ENCODE results near the gene SPPL2A. TPM values are rescaled to one million over a fixed set of nuclear protein-coding genes. Genes with fewer than 3 reads are reported as not detected.
"Not testable (repeated sequence)": the region's sequence is repeated elsewhere in the genome, so short reads cannot be mapped to it uniquely, and the experiment has no call there.

SPPL2A gene
- total RNA-seq, 1 donor from 2014 or later, result 116 TPM

DNA sequence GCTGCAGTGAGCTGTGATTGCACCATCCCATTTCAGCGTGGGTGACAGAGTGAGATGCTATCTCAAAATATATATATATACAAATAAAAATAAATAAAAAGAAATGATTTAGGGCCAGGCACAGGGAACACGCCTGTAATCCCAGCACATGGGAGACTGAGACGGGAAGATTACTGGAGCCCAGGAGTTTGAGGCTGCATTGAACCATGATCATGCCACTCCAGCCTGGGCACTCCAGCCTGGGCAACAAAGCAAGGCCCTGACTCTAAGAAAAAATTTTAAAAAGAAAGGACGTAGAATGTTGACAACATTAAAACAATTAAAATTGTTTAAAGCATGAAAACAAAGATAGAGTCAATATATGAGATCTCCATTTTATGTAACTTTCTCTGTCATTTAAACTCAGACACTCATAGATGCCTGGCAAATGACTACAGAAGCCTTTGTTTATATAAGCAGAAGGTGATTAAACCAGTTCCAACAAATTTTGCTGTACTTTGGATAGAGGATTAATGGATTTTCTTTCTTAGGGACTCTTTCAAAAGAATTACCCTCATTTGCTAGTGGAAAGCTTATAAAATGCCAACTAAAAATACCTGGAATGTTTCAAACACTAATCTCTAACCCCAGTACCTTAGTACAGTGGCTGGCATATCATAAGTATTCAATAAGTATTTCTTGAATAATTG lies 68.3 kb downstream of the SPPL2A start:
- no peak for DNase-seq (ENCODE audit: low spot score)
- intact Hi-C loops (cut with DNase I), result no loop called here

DNA sequence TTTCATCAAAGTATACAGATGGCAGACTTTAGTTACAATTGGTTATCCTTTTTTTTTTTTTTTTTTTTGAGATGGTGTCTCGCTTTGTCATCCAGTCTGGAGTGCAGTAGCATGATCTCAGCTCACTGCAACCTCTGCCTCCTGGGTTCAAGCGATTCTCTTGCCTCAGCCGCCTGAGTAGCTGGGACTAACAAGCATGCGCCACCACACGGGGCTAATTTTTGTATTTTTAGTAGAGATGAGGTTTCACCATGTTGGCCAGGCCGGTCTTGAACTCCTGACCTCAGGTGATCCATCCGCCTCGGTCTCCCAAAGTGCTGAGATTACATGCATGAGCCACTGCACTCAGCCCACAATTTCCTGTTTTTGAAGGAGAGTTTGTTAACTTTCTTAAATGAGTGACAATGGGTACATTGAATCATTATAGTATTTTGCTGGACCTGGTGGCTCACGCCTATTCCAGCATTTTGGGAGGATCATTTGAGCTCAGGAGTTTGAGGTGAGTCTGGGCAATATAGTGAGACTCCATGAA lies 70.8 kb downstream of the SPPL2A start:
- DNase-seq (ENCODE audit: low spot score); intact Hi-C loops (cut with DNase I): not testable (repeated sequence)

DNA sequence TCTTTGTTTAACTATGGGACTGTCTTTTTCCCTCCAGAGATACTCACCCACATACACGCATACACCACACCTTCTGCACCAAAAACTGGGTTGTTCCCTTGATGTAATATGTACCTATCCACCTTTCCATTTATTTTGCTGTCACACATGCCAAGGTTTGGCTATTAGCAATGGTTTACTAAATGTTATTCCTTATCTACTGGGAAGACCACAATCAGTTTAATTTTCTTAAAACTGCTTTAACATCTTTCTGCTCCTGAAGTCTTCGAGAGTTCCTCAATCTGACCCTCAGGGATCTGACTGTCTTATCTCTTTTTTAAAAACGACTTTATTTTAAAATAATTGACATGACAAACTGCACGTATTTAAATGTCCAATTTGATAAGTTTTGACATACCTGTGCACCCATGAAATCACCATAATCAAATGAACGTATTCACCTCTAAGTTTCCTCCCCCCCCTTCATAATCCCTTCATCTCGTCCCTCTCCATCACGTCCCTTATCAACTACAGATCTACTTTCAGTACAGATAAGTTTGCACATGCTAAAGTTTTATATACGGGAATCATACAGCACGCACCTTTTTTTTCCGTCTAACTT lies 78.1 kb downstream of the SPPL2A start:
- DNase-seq (ENCODE audit: low spot score), result no peak
- intact Hi-C loops (cut with DNase I), result loop anchor here (5.0 kb wide), 1 partner anchor 220 kb away; the partner anchor contains the start of gene AP4E1

DNA sequence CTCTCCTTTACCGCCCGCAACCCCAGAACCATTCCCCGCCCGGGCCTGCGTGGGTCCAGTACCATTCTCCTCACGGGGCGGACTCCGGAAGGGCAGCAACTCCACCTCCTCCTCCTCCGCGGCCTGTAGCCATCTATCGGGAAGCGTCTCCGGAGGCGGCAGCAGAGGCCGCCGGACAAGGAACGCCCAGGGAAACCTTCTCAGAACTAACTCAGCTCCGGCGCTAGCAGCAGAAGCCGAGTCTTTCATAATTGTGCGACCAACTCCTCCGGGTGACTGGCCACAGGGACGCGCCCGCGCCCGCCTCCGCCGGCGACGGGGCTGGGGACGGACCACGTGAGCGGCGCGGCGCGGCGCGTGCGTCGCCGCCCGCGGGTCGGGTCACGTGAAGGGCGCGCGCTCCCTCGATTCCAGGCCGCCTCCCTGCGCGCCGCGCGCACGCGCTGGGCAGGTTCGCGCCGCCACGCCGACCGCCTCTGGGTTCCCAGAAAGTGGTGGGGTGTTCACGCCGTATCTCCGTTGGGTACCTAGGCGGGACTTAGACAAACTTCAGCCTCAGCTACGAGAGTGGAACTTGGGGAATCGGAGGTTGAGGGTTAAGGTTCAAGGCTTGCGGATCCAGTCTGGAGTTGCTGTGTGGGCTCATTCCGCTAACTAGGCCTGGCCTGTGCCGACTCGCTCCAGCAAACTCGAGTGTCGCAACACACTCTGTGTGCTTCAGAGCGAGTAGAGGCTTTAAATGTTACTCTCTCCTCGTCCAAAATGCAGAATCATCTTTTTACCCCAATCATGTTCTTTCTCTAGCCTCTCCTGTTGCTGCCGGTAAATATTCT lies 78.8 kb downstream of the SPPL2A start, which contains the start of gene TRPM7:
Gene TRPM7 (minus strand): TSS at position 329 of the 833 bp plus-strand sequence. CDS start 264 bp downstream, at position 65.
- intact Hi-C loops (cut with DNase I), result loop anchor here (1.0 to 5.0 kb wide), 2 partner anchors 79 to 221 kb away; partner anchors contain the start of genes AP4E1 and SPPL2A
- peak; percentile 95 for DNase-seq (ENCODE audit: low spot score)

DNA sequence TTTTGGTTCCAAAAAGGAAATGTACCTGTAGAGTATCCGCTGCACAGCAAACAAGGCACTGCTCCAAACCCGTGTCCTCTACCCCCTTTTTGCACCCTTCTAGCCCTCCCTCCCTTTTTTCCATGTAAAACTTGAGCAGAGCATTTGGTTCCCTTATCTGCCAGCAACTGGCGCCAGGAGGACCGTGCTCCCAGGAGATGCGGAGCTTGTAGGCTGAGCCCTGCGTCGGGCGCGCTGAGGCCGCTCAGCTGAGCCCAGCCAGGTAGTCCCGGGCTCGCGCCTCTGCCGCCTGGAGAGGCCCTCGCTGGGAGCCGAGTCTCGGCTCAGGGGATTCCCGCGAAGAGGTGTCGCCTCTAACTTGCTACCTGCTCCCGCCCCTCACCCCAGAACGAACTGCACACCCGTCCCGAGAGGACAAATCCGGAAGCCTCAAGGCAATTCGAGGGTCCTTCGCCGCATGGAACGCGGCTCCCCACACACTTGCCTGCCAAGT lies 79.5 kb downstream of the SPPL2A start:
- intact Hi-C loops (cut with DNase I), result loop anchor here (1.0 to 5.0 kb wide), 2 partner anchors 79 to 221 kb away; partner anchors contain the start of genes AP4E1 and SPPL2A
- peak; percentile 85 for DNase-seq (ENCODE audit: low spot score)

DNA sequence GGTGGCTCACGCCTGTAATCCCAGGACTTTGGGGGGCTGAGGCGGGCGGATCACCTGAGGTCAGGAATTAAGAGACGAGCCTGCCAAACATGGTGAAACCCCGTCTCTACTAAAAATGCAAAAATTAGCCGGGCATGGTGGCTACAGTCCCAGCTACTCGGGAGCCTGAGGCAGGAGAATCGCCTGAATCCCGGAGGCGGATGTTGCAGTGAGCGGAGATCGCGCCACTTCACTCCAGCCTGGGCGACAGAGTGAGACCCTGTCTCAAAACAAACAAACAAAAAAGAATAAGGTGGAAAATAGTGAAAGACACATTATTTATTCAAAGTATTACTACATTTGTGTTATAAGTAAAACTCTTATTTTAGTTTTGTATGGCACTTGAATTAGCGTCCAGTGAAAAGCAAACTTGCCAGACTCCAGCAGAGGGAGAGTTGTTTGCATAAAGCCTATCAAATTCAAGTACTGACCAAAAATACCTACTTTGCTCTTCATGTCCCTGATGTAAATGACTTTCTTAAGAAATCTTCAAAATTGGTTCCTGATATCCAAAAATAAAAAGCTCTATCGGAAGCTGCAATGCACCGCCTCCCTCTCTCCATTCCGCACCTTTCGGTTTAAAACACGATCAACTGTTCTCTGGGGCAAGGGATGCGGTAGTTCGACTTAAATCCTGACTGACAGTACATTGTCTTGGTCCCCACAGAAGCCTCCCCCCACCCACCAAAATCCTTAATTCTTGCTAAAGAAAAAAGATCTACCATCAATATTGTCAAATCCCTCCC lies 80.1 kb downstream of the SPPL2A start:
- intact Hi-C loops (cut with DNase I), result loop anchor here (5.0 kb wide), 1 partner anchor 222 kb away; the partner anchor contains the start of gene AP4E1
- DNase-seq (ENCODE audit: low spot score), result no peak

DNA sequence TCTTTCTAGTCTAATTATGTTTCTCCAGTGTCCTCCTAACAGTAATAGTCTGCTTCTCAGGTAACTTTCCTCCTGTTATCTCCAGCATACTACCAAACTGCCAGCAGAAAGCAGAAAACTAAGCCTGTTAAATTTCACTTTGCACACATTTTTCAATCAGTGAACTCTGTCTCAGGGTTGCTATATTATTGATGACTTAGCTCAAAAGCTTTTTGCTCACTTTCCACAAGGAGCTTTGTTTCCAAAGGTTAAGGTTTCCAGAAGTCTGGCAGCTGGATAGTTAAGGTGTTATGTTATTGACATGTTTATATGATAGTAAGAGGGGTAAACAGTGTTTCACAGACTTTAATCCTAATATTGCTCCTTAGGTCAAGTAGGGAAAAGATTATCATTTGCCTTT lies 84.0 kb downstream of the SPPL2A start:
- intact Hi-C loops (cut with DNase I), result no loop called here
- DNase-seq (ENCODE audit: low spot score), result no peak

DNA sequence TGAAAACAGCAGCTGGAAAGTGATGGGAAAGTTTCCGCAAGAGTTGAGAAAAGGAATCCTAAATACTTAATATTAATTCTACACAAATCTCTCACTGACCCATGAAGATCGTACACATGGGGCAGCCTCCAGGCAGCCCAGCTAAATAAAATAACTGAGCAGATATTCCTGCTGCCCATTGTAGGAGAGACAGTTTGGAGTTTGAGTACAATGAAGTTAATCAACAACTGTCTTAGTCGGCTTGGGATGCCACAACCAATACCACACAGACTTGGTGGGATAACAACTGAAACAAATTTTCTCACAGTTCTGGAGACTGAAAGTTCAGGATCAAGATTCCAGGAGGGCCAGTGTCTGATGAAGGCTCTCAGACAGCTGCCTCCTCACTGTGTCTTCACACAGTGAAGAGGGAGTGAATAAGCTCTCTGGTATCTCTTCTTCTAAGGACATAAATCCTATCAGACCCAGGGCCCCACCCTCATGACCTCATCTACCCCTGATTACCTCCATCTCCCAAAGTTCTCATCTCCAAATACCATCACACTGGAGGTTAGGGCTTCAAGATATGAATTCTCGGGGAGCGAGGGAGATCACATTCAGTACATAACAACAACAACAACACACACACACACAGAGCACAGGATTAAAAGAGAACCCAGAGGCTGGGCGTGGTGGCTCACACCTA lies 88.6 kb downstream of the SPPL2A start:
- intact Hi-C loops (cut with DNase I), result no loop called here

DNA sequence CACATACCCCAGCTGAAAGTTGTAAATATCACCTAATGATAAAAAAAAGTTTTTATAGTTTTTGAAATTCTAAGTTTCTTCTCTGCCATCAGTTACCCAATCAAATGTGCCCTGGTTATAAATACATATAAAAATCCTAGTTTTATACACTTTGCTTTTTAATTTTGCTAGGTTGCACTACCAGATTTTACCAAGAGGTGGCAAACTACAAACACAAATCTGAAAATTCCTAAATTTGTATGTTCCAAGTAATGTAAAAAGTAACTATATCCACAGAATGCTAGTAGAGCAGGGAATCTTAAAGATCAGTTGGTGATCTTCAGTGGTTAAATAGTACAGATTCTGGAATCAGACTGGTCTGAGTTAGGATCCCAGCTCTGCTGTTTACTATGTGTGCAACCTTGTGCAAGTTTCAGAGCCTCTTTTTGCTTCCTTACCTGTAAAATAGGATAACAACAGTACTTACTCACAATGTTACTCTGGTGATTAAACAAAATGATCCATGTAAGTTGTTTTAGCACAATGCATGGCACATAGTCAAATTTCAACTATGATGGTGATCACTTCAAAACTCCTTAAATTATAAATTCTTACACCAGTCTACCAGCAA lies 89.9 kb downstream of the SPPL2A start:
- intact Hi-C loops (cut with DNase I), result loop anchor here (1.0 kb wide), 1 partner anchor 202 kb away; no protein-coding TSS in a partner anchor
- no peak for DNase-seq (ENCODE audit: low spot score)

More for the DNA sequence above, 88.6 kb downstream of the SPPL2A start:
- DNase-seq (ENCODE audit: low spot score), result no peak

DNA sequence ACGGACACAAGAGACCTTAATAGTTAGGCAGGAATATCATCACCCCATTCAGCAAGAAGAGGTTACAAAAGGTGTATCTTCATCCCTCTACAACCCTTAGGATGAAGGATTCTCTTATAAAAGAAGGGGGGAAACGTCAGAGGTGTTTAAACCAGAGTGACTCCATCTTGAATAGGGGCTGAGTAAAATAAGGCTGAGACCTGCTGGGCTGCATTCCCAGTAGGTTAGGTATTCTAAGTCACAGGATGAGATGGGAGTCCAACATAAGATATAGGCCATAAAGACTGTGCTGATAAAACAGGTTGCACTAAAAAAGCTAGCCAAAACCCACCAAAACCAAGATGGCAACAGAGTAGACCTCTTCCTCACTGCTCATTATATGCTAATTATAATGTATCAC lies 95.4 kb downstream of the SPPL2A start:
- intact Hi-C loops (cut with DNase I), result no loop called here
- DNase-seq (ENCODE audit: low spot score), result no peak

DNA sequence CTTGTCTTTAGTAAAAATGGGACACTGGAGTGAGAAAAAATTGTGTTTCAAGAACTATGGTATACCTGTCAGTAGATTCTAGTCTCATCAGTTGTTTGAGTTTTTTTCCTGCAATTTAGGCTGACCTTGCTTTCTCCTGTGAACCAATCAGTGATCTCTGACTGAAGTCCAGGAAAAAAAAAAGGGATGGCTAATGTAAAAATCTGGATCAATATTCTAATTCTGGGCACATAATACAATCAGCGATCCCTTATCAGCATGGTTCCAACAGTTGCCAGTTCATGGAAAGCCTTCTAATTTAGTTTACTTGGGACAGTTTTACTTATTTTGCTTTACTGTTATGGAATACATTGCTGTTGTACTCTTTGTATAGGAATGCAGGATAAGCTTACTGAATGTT lies 95.9 kb downstream of the SPPL2A start:
- intact Hi-C loops (cut with DNase I), result no loop called here
- DNase-seq (ENCODE audit: low spot score), result no peak

DNA sequence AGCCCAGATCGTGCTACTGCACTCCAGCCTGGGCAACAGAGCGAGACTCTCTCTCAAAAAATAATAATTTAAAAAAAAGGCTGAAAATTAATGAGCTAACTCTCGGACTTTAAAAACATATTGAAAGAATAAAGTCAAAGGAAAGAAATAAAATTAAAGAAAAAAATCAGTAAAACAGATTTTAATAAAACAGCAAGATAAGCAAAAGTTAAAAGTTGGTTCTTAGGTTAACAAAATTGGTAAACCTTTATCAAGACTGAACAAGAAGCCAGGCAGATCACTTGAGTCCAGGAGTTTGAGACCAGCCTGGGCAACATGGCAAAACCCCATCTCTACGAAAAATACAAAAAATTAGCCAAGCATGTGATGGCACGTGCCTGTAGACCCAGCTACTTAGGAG lies 99.6 kb downstream of the SPPL2A start:
- no peak for DNase-seq (ENCODE audit: low spot score)
- intact Hi-C loops (cut with DNase I), result no loop called here

DNA sequence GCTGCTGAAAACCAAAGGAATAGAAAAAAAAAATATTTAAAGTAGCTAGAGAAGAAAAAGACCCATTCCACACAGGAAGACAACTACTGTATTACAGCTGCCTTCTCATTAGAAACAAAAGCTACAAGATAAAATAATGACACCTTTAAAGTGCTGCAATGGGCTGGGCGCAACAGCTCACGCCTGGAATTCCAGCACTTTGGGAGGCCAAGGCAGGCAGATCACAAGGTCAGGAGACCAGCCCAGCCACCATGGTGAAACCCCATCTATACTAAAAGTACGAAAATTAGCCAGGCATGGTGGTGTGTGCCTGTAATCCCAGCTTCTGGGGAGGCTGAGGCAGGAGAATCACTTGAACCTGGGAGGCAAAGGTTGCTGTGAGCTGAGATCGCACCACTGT lies 110.0 kb downstream of the SPPL2A start:
- no peak for DNase-seq (ENCODE audit: low spot score)
- intact Hi-C loops (cut with DNase I), result no loop called here

DNA sequence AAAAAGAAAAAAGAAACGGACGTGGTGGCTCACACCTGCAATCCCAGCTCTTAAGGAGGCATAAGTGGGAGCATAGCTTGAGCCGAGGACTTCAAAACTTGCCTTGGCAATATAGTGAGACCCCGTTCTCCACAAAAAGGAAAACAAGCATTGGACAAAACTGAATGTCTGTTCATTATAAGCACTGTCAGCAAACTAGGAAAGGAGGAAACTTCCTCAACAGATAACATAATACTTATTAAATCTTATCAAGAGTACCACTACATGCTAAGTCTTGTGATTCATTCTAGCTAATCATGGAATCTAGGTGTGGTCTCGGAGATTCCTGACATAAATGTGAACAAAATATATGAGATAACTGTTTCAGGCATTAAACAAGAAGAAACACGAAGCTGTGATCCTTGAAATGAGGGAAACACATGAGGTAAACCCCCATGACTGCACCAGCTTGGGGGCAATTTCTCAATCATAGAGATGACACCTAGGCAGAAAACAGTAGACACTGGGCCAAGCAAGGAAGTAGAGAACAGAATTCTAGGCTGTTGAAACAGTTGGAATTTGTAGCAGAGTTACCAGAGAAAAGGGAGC lies 112.3 kb downstream of the SPPL2A start:
- intact Hi-C loops (cut with DNase I), result no loop called here
- DNase-seq (ENCODE audit: low spot score), result no peak

DNA sequence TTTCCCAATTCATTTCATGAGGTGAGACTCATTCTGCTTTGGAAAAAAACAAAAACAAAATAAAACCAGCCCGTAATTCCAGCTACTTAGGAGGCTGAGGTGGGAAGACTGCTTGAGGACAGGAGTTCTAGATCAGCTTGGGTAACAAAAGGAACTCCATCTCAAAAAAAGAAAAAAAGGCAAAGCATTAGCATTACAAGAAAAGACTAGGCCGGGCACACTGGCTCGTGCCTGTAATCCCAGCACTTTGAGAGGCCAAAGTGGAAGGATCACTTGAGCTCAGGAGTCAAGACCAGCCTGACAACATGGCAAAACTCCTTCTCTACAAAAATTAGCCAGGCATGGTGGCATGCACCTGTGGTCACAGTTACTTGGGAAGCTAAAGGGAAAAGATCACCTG lies 112.8 kb downstream of the SPPL2A start:
- no peak for DNase-seq (ENCODE audit: low spot score)
- intact Hi-C loops (cut with DNase I), result no loop called here
